MM.1S (cell line): ENCODE data around the gene COL11A1.

Experiments
- DNase-seq: peaks from one replicate; pipeline ENCODE4 v3.0.0-alpha.2; 2015
- H2AFZ ChIP-seq: fragments of 300-600 bp; sonication (generic); 2 replicates; pipeline ENCODE4 v1.6.0; 2016; ENCODE audit warnings: antibody characterized with exemption, low read length
- H3F3A ChIP-seq: fragments of 300-600 bp; sonication (generic); 2 replicates; pipeline ENCODE4 v1.6.1; 2016; ENCODE audit warnings: mild to moderate bottlenecking, antibody characterized with exemption, low read length, moderate library complexity, mixed read lengths; ENCODE audit not compliant: insufficient read depth
- H3K27ac ChIP-seq: fragments of 300-600 bp; sonication (generic); 2 replicates; pipeline ENCODE4 v1.5.1; 2016; ENCODE audit warnings: mild to moderate bottlenecking, low read length
- H3K27me3 ChIP-seq: fragments of 300-600 bp; sonication (generic); replicated peaks from 2 replicates; pipeline ENCODE4 v1.6.0; 2016; ENCODE audit warnings: low read length; ENCODE audit not compliant: insufficient read depth
- H3K36me3 ChIP-seq: fragments of 300-600 bp; sonication (generic); replicated peaks from 2 replicates; pipeline ENCODE4 v1.6.1; 2016; ENCODE audit warnings: mild to moderate bottlenecking, low read length, mixed read lengths; ENCODE audit not compliant: insufficient read depth
- H3K4me1 ChIP-seq: fragments of 300-600 bp; sonication (generic); 2 replicates; pipeline ENCODE4 v1.6.1; 2016; ENCODE audit warnings: low read length, mixed read lengths
- H3K4me2 ChIP-seq: fragments of 300-600 bp; sonication (generic); 2 replicates; pipeline ENCODE4 v1.6.0; 2016; ENCODE audit warnings: low read depth, low read length
- H3K4me3 ChIP-seq: fragments of 300-600 bp; sonication (generic); 2 replicates; pipeline ENCODE4 v1.5.1; 2016; ENCODE audit warnings: low read length, mixed read lengths
- H3K79me2 ChIP-seq: fragments of 300-600 bp; sonication (generic); 2 replicates; pipeline ENCODE4 v1.6.1; 2016; ENCODE audit warnings: mixed run types, low read length, mixed read lengths
- H3K9ac ChIP-seq: fragments of 300-600 bp; sonication (generic); 2 replicates; pipeline ENCODE4 v1.6.1; 2016; ENCODE audit warnings: low read length, mixed read lengths
- H3K9me2 ChIP-seq: fragments of 300-600 bp; sonication (generic); replicated peaks from 2 replicates; pipeline ENCODE4 v1.6.1; 2016; ENCODE audit warnings: mild to moderate bottlenecking, low read length, mixed read lengths; ENCODE audit not compliant: insufficient read depth
- H3K9me3 ChIP-seq: fragments of 300-600 bp; sonication (generic); replicated peaks from 2 replicates; pipeline ENCODE4 v1.6.1; 2016; ENCODE audit warnings: mild to moderate bottlenecking, low read length, mixed read lengths; ENCODE audit not compliant: insufficient read depth
- H4K20me1 ChIP-seq: fragments of 300-600 bp; sonication (generic); 2 replicates; pipeline ENCODE4 v1.6.1; 2016; ENCODE audit warnings: mild to moderate bottlenecking, low read length, moderate library complexity, mixed read lengths; ENCODE audit not compliant: insufficient read depth
- CTCF ChIP-seq: fragments of 300-600 bp; sonication (generic); IDR thresholded peaks from 2 replicates; pipeline ENCODE4 v1.5.1; 2016; ENCODE audit warnings: antibody characterized with exemption, low read length, mixed read lengths
- EZH2 ChIP-seq: fragments of 300-600 bp; sonication (generic); optimal IDR thresholded peaks from 2 replicates; pipeline ENCODE3; 2017; ENCODE audit warnings: low read depth, mild to moderate bottlenecking, antibody characterized with exemption, low read length, mixed read lengths
- EZH2phosphoT487 ChIP-seq: fragments of 300-600 bp; sonication (generic); IDR thresholded peaks from 2 replicates; pipeline ENCODE4 v1.6.1; 2018; ENCODE audit warnings: antibody characterized with exemption, low read length

The COL11A1 gene

DNA sequence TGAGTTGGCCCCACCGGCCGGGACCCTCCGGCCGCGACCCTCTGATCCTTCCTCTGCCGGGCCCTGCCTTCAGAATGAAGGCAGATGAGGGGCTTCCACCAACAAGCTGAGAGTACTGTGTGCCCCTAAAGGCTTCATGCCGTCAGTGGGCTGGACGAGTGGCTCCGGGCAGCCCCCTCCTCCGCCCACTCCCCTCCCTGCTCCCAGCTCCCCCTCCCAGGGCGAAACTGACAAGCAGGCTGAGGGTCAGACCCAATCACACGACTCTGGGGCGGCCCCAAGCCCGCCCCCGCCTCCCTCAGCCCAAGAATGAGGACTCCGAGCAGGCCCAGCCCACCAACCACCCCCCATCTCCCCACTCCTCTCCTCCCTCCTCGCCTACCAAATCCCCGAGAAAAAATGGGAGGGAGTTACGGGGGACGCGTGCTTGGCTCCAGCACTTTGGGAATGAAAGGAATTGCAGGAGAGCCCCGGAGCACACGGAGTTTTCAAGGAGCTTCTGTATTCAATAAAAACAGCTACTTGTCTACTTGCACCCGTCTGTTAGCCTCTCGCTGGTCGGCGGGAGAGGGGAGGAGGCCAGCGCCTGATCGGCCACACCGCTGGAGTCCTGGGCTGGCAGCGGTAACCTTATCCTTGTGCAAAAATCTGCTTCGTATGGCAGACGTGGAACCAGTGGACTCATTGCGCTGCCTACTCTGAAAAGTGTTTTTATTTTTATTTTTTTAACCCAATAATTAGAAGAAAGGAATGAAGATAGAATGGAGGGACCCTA, at the start of gene COL11A1:
TSS of gene COL11A1 (minus strand) at position 147 of the 775 bp plus-strand sequence. CDS start 344 bp downstream, outside the sequence.
- no peaks in the 10 kb centered on the region for H3F3A ChIP-seq

GRCh38 chr1:103156966-103157365, 48.6 kb upstream of the COL11A1 start:
- DNase-seq: no peak
- Histone ChIP-seq H3K27me3 (no peaks in the 10 kb centered on the region), H3K79me2 (no peaks in the 10 kb centered on the region), H4K20me1 (no peaks in the 10 kb centered on the region), H3K27ac (no peak overlapping the region), H3K4me1 (no peaks in the 10 kb centered on the region), H3K9me3 (no peaks in the 10 kb centered on the region), H3K36me3 (no peaks in the 10 kb centered on the region), H3F3A (no peaks in the 10 kb centered on the region), H3K9me2 (no peaks in the 10 kb centered on the region), H3K4me2 (no peak overlapping the region), H3K9ac (no peak overlapping the region), H3K4me3 (no peak overlapping the region), H2AFZ (no peak overlapping the region)
- no peak for TF ChIP-seq EZH2
- no peak for TF ChIP-seq EZH2phosphoT487
- TF ChIP-seq CTCF: no peak

More for the DNA sequence above, at the start of gene COL11A1:
- H2AFZ ChIP-seq: no peak within 1 kb of the TSS
- H3K27ac ChIP-seq: no peak within 1 kb of the TSS
- H3K79me2 ChIP-seq: no peaks in the 10 kb centered on the region
- no peak within 1 kb of the TSS for H3K9ac ChIP-seq
- H3K4me1 ChIP-seq: no peaks in the 10 kb centered on the region
- no peak within 1 kb of the TSS for H3K4me3 ChIP-seq
- no peaks in the 10 kb centered on the region for H4K20me1 ChIP-seq
- H3K27me3 ChIP-seq: no peaks in the 10 kb centered on the region
- H3K9me2 ChIP-seq: no peaks in the 10 kb centered on the region
- TF ChIP-seq CTCF (no peak), EZH2phosphoT487 (no peak), EZH2 (no peak)
- peak within 1 kb of the TSS; percentile 27; the same call in 1 of the 2 replicates for H3K4me2 ChIP-seq
- H3K36me3 ChIP-seq: no peaks in the 10 kb centered on the region
- H3K9me3 ChIP-seq: no peaks in the 10 kb centered on the region
- DNase-seq: no peak

DNA sequence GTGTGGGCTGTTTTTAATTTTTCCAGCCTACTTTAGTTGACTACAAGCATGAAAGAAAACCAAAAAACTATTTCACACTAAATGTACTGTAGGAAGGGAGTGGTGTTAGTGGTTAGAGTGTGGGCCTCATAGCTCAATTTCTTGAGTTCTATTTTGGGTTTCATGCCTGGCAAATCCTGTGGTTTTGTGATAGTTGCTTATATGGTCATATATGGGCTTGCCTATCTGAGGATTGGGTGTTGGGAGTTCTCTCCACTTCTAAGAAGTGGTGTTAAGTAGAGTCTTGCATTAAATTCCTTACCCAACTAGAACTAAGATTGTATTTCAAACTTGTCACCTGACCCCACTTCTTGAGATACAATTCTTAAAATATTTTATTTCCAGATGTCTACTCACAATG, 37.8 kb upstream of the COL11A1 start:
- Histone ChIP-seq H3K4me2 (no peak overlapping the region), H3K9me3 (no peaks in the 10 kb centered on the region), H4K20me1 (no peaks in the 10 kb centered on the region), H3K79me2 (no peaks in the 10 kb centered on the region), H3K36me3 (no peaks in the 10 kb centered on the region), H3F3A (no peaks in the 10 kb centered on the region), H2AFZ (no peak overlapping the region), H3K9ac (no peak overlapping the region), H3K27me3 (no peaks in the 10 kb centered on the region), H3K9me2 (no peaks in the 10 kb centered on the region), H3K4me1 (no peaks in the 10 kb centered on the region), H3K4me3 (no peak overlapping the region), H3K27ac (no peak overlapping the region)
- DNase-seq: no peak
- no peak for TF ChIP-seq EZH2
- TF ChIP-seq EZH2phosphoT487: no peak
- TF ChIP-seq CTCF: no peak
